Dermis microvascular lymphatic vessel endothelial cell (primary cell): ENCODE data around the gene PRRT2. TPM values are rescaled to one million over a fixed set of nuclear protein-coding genes. Genes with fewer than 3 reads are reported as not detected.

ENCODE experiments used
- DNase-seq, 2 donors: peaks; one replicate each; pipeline versions ENCODE4 v3.0.0 to v3.0.0-alpha.2; 2010; ENCODE audit warnings: low read depth in 2 of 2
- total RNA-seq: library from RNA; depleted of rRNA; stranded (reverse); fragments of >200 nt; gene quantifications from 2 replicates; pipeline ENCODE4 v1.2.1, GENCODE V29; 2014

The PRRT2 gene
- total RNA-seq, 1 donor from 2014 or later, result not detected

DNA sequence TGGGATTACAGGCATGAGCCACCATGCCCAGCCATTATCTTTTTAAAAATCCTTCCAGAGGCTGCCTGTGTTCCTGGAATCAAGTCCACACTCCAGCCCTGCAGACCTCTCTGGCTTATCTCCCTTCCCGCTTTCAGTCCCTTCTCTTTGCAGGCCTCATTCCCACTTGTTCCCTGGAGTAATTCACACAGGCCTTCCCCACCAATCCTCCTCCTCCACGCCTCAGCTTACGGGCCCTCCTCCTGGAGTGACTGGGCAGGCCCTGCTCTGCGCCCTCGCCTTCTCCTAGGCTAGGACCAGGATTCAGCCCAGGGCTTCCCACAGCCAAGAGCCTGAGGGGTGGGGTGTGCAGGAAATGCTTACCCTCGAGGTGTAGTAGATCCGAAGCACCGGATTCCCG is 48.2 kb downstream of the PRRT2 start:
- DNase-seq, result no peak

DNA sequence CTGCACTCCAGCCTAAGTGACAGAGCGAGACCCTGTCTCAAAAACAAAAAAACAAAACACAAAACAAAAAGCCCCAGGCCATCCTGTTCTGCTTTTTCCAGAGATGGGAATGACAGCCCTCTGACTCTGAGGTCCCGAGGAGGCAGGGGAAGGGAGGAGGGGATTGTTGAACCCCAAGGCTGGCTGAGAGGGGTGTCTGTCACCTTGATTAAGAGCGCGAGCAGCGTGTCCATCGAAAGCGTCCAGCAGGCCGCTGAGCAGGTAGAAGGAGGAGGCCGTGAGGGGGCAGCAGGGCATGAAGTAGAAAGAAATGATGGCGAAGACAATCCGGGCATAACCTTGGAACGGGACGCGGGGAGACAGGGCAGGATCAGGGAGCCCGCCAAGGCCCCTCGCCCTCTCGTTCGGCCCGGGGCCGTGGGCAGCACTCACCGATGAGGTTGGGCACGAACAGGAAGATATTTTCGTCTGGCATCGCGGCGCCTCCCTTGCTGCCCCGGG is 50.4 kb downstream of the PRRT2 start:
- DNase-seq, result peak in 1 of 2 donors; percentile 42

DNA sequence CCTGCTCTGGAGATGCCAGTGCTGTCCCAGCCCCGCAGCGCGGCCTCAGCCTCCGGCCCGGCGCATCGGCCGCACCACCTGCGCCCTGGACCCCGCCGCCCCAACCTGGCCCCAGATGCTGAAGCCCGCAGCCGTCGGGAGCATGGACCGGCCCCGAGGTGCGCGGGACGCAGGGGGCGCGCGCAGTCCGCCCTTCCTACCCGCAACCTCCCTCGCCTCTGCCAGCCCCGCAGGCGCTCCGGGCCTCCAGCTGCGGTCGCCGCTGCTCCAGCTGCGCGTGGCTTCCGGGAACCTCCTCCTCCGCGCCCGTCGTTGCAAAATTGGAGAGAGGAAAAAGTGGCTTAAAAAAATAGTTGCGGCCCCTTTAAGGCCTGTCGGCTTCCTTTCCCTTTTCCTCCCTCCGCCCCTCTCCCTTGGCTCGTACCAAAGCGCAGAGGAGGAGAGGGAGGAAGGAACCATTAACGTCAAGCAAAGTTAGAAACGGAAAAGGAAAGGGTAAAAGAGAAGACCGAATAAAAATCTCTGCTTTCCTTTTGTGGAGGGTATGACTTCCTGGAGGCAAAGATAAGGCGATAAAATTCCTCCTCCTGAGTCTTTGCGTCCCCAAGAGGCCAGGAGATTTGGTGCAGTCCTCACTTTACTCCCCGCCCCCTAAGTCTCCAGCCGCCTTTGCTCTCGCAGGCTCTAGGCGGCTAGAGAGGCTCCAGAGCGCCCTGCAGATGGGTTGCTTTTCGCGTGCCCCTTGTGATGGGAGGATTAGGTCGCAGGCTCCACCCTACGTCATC is 51.1 kb downstream of the PRRT2 start, which contains the start of gene CDIPT:
Gene CDIPT, minus strand, starts transcription at position 343 of the 785 bp plus-strand sequence. CDS start 369 bp downstream, outside the sequence.
- peak; percentile 95 to 98 for DNase-seq

DNA sequence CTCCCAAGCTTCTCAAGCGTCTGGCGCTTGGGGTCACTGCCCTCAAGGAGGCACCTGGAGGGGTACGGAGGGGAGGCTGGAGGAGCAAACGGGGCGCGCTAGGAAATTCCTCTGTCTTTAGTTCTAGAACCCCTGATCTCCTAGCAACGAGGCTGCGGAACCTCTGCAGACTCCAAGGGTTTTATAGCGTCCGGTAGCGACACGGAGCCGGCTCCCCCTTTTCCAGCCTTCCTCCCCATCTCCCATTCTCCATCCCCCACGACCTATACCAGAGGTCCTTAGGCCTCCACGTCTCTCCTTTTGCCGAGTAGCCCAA is 51.6 kb downstream of the PRRT2 start:
- no peak for DNase-seq

DNA sequence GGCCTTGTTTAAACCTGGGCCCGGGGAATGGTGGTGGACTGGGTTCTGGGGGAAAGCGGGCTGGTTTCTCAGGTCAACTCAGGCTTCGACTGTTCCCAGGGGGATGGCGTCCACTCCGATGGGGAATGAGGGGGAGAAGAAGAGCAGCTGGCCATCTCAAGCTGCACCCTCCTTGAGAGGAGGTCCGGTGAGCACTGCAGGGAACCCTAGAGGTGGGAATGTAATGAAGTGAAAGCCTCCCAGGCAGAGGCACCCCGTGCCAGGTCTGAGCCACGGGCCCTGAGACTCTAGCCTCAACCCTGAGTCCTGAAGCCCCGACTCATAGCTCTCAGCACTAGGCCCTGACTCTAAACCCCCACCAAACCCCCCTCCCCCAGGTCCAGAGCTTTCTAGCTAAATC is 52.2 kb downstream of the PRRT2 start:
- no peak for DNase-seq

Other genes with a start within 250 kb of the PRRT2 start
- gene SPN, start 148.9 kb upstream of the PRRT2 start, total RNA-seq, result under 0.01 TPM in 1 of 2 replicates, not detected in the other
- 0.13 and 0.25 TPM in 2 replicates for gene QPRT, start 133.0 kb upstream of the PRRT2 start, total RNA-seq
- gene C16orf54, start 66.2 kb upstream of the PRRT2 start, total RNA-seq, result not detected in 2 replicates
- gene ZG16, start 33.9 kb upstream of the PRRT2 start, total RNA-seq, result not detected in 2 replicates
- 24.1 and 47.2 TPM in 2 replicates for gene KIF22, start 21.4 kb upstream of the PRRT2 start, total RNA-seq
- gene MAZ, start 5.7 kb upstream of the PRRT2 start, total RNA-seq, result 139 and 171 TPM in 2 replicates
- gene PAGR1, start 4.0 kb downstream of the PRRT2 start, total RNA-seq, result 13.2 and 15.2 TPM in 2 replicates
- gene MVP, start 8.3 kb downstream of the PRRT2 start, total RNA-seq, result 141 and 161 TPM in 2 replicates
- 52.1 and 89.6 TPM in 2 replicates for gene CDIPT, start 51.0 kb downstream of the PRRT2 start, total RNA-seq
- gene SEZ6L2, start 87.4 kb downstream of the PRRT2 start, total RNA-seq, result 0.26 and 2.5 TPM in 2 replicates
- 0.25 and 0.26 TPM in 2 replicates for gene ASPHD1, start 88.3 kb downstream of the PRRT2 start, total RNA-seq
- gene KCTD13, start 114.0 kb downstream of the PRRT2 start, total RNA-seq, result 3.9 and 4.2 TPM in 2 replicates
- 50.6 and 62.7 TPM in 2 replicates for gene TMEM219, start 149.9 kb downstream of the PRRT2 start, total RNA-seq
- gene TAOK2, start 161.7 kb downstream of the PRRT2 start, total RNA-seq, result 71.8 and 84.1 TPM in 2 replicates
- gene HIRIP3, start 183.4 kb downstream of the PRRT2 start, total RNA-seq, result 4.4 and 5.6 TPM in 2 replicates
- gene INO80E, start 184.0 kb downstream of the PRRT2 start, total RNA-seq, result 13.0 and 14.2 TPM in 2 replicates
- under 0.01 and 0.13 TPM in 2 replicates for gene DOC2A, start 198.8 kb downstream of the PRRT2 start, total RNA-seq
- not detected in 2 replicates for gene C16orf92, start 211.0 kb downstream of the PRRT2 start, total RNA-seq
- gene TLCD3B, start 219.1 kb downstream of the PRRT2 start, total RNA-seq, result not detected in 2 replicates